Erythroblast (primary cell): ENCODE measurements around the gene GBX1.

Experiments
- DNase-seq, 2 experiments: peaks; one replicate each; lab custom pipeline; 2025; lab: John Stamatoyannopoulos, UW
- GATA1 ChIP-seq: IDR thresholded peaks from 2 replicates; pipeline ENCODE4 v1.6.1; 2011; ENCODE audit warnings: low read depth, mild to moderate bottlenecking, control low read depth, low read length, moderate library complexity
- POLR2A ChIP-seq: IDR thresholded peaks from 2 replicates; pipeline ENCODE4 v1.6.1; 2011; ENCODE audit warnings: mild to moderate bottlenecking, low read length

The GBX1 gene

GRCh38 chr7:151107882-151108281, 59.6 kb downstream of the GBX1 start:
- TF ChIP-seq GATA1 (no peak), POLR2A (no peak)
- DNase-seq: no peak

DNA sequence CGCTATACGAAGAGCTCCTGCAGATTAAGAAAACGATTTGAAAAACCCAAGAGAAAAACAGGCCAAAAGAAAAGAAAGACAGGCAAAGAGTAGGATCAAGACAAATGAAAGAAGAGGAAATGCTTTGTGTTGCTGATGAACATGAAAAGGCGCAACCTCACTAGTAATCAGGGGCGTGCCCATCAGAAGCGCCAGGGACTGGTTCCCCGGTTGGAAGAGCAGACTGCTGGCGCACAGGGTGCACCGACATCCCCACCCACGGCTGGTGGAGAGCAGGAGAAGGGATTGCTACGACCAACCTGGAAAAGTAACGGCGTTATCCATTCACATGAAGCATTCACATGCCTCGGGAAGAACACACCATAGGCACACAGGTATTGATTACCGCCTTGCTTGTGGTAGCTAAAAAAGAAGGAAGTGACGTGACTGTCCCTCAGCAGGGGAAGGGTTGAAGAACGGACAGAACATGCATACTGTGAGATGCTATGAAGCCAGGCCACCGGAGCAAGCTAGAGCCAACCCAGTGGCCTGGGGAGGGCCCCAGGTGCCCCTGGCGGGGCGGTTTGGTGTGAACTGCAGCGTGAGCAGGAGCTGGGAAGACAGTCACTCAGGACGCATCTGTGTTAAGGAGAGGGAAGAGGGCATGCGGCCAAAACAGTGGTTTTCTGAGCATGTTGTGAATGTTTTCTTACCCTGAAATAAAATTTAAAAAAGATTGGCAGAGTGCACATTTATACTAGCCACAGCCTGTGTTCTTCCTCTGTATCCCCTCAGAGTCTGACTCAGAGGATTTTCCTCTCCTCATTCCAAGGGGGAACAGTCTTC, 62.9 kb downstream of the GBX1 start:
- no peak for DNase-seq
- TF ChIP-seq POLR2A (no peak), GATA1 (no peak)

DNA sequence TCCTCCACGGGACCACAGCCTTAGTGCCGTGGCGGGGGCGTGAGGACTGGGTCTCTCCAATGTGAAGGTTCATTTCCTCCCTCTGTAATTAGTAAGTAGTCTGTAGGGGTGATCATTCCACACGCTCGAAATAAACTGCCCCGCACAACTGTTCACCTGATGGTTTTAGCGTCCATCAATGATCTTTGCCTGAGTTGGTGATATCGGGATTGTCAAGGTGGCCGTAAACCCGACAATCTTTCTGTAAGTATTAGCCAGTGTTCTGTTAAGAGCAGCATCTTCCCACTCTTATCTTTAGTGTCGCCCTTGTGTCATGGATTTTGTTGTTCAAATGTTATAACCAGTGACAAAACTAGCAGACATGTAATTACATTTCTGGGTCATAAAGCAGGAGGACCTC, 63.5 kb downstream of the GBX1 start:
- DNase-seq: no peak
- TF ChIP-seq POLR2A (no peak), GATA1 (no peak)

DNA sequence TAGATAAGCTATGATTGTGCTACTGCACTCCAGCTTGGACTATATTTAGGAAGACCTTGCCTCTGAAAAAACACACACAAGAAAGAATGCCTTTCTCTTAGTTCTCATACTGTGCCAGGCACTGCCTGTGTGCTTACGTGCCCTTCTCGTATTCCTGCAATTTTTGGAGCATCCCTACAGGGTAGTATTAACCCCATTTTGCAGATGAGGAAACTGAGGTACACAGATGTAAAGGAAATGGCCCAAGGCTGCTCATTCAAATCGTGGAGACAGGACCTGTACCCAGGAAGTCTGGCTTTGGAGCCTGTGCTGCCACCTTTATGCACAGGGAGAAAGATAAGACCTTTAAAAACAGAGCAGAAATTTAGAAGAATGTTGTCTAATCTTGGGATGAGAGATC, 64.5 kb downstream of the GBX1 start:
- TF ChIP-seq GATA1 (no peak), POLR2A (no peak)
- DNase-seq: no peak

DNA sequence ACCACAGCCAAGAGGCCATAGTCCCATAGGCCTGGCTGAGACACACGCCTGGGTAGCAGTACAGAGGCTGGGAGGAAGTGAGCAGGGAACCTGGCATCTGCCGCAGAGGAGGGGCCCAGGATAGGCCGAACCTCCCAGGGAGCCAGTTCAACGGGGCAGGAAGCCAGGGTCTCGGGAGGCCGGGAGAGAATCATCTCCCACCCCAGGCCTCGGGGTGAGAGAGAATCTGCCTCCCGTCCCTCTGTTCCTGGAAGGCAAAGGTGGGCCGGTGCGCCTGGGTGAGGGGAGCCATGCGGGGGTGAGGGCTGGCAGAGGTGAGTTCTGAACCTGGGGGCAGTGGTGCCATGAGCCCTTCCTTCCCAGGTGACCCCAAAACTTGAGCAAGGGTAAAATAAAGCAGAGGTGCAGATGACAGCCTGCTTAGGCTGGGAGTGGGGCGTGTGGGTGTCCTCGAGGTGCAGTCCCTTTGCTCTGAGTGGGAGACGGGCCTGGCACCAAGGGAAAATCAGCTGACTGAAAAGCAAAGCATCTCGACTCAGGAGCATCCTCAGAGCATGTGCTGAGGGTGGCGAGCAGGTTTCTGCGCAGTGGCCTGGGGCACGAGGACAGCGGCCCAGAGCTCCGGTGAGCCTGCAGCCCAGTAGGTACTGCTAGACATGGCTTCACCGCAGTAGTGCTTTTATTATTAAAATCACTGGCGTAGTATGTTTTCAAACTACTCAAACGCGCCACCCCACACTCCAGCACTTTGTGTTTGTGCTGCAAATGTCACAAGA, 65.7 kb downstream of the GBX1 start:
- TF ChIP-seq POLR2A (no peak), GATA1 (no peak)
- no peak for DNase-seq

GRCh38 chr7:151100921-151101320, 66.6 kb downstream of the GBX1 start:
- no peak for DNase-seq
- TF ChIP-seq POLR2A (no peak), GATA1 (no peak)

- TF ChIP-seq POLR2A (no peak), GATA1 (no peak)
- DNase-seq: no peak
These were observed 67.8 kb downstream of the GBX1 start for GRCh38 chr7:151099486-151100211.
